Osteocyte (in vitro differentiated cells): Measurements from ENCODE around the gene IER5L. TPM values are rescaled to one million over a fixed set of nuclear protein-coding genes. Genes with fewer than 3 reads are reported as not detected.

Experiments used
- DNase-seq: peaks from one replicate; pipeline ENCODE4 v3.0.0; 2021; ENCODE audit warnings: mixed read lengths; ENCODE audit not compliant: unreplicated experiment; ENCODE audit errors: extremely low spot score
- H3K27ac Mint-ChIP-seq: one replicate; pipeline ENCODE4 v1.8.0; 2021; ENCODE audit warnings: mild to moderate bottlenecking, mixed read lengths; ENCODE audit not compliant: unreplicated experiment
- H3K27me3 Mint-ChIP-seq: one replicate; pipeline ENCODE4 v1.8.0; 2021; ENCODE audit warnings: mixed read lengths; ENCODE audit not compliant: unreplicated experiment
- H3K36me3 Mint-ChIP-seq: one replicate; pipeline ENCODE4 v1.8.0; 2021; ENCODE audit warnings: mixed read lengths; ENCODE audit not compliant: unreplicated experiment
- H3K4me1 Mint-ChIP-seq: one replicate; pipeline ENCODE4 v1.8.0; 2021; ENCODE audit warnings: mixed read lengths; ENCODE audit not compliant: unreplicated experiment
- H3K4me3 Mint-ChIP-seq: one replicate; pipeline ENCODE4 v1.8.0; 2021; ENCODE audit warnings: mild to moderate bottlenecking, moderate library complexity, mixed read lengths; ENCODE audit not compliant: unreplicated experiment
- H3K9me3 Mint-ChIP-seq: one replicate; pipeline ENCODE4 v1.8.0; 2021; ENCODE audit warnings: mixed read lengths; ENCODE audit not compliant: unreplicated experiment
- CTCF ChIP-seq: fragments of 200-600 bp; sonication (generic); IDR thresholded peaks from 2 replicates; pipeline ENCODE4 v1.5.0; 2021; ENCODE audit warnings: antibody characterized with exemption, mild to moderate bottlenecking, moderate library complexity
- long read RNA-seq: library from polyadenylated mRNA; unstranded; transcript quantifications from one replicate; pipeline ENCODE4 v2.0.0, GENCODE V29; 2021
- total RNA-seq: library from RNA; stranded (reverse); gene quantifications from 2 replicates; pipeline ENCODE4 v1.2.1, GENCODE V29; 2021

Gene IER5L
- total RNA-seq: 60.8 and 63.0 TPM in 2 replicates
- long read RNA-seq, partial matches to known transcripts: 0 of 3 reads
- long read RNA-seq, other reads (novel, unspliced or antisense): 0 of 3 reads

GRCh38 chr9:129177791-129178567 lies at the start of gene IER5L:
Gene IER5L, minus strand, starts transcription at chr9:129178261. Its CDS starts 209 bp downstream, at chr9:129178052.
- H3K36me3 Mint-ChIP-seq: peaks cover 1% of the 10 kb centered on the region
- peaks cover 17% of the 10 kb centered on the region for H3K4me1 Mint-ChIP-seq
- TF ChIP-seq CTCF: peak; percentile 10
- peak within 1 kb of the TSS; percentile 98 for H3K4me3 Mint-ChIP-seq
- H3K9me3 Mint-ChIP-seq: no peaks in the 10 kb centered on the region
- DNase-seq: peak; percentile 99
- no peaks in the 10 kb centered on the region for H3K27me3 Mint-ChIP-seq
- H3K27ac Mint-ChIP-seq: peak within 1 kb of the TSS; percentile 98

GRCh38 chr9:129227843-129228189 lies 49.8 kb upstream of the IER5L start:
- Mint-ChIP-seq H3K9me3 (no peaks in the 10 kb centered on the region), H3K36me3 (no peaks in the 10 kb centered on the region), H3K27me3 (no peaks in the 10 kb centered on the region), H3K27ac (no peak overlapping the region), H3K4me3 (no peak overlapping the region), H3K4me1 (peaks cover 31% of the 10 kb centered on the region)
- no peak for TF ChIP-seq CTCF
- DNase-seq: no peak

GRCh38 chr9:129225815-129226214 lies 47.8 kb upstream of the IER5L start:
- peak; percentile 95 for DNase-seq

GRCh38 chr9:129225490-129225778 lies 47.4 kb upstream of the IER5L start:
- no peaks in the 10 kb centered on the region for H3K9me3 Mint-ChIP-seq
- H3K4me1 Mint-ChIP-seq: peaks cover 39% of the 10 kb centered on the region
- peak overlapping the region; percentile 98 for H3K27ac Mint-ChIP-seq
- no peak for TF ChIP-seq CTCF
- no peak for DNase-seq
- no peak overlapping the region for H3K4me3 Mint-ChIP-seq
- no peaks in the 10 kb centered on the region for H3K36me3 Mint-ChIP-seq
- H3K27me3 Mint-ChIP-seq: no peaks in the 10 kb centered on the region

More at GRCh38 chr9:129225815-129226214, 47.8 kb upstream of the IER5L start:
- no peak for TF ChIP-seq CTCF
- H3K27me3 Mint-ChIP-seq: no peaks in the 10 kb centered on the region
- peak overlapping the region; percentile 26 for H3K4me3 Mint-ChIP-seq
- no peaks in the 10 kb centered on the region for H3K36me3 Mint-ChIP-seq
- H3K9me3 Mint-ChIP-seq: no peaks in the 10 kb centered on the region
- H3K27ac Mint-ChIP-seq: peak overlapping the region; percentile 98
- peaks cover 37% of the 10 kb centered on the region for H3K4me1 Mint-ChIP-seq

- no peaks in the 10 kb centered on the region for H3K36me3 Mint-ChIP-seq
- H3K9me3 Mint-ChIP-seq: no peaks in the 10 kb centered on the region
- H3K4me1 Mint-ChIP-seq: peaks cover 39% of the 10 kb centered on the region
- no peak overlapping the region for H3K4me3 Mint-ChIP-seq
- TF ChIP-seq CTCF: no peak
- H3K27me3 Mint-ChIP-seq: no peaks in the 10 kb centered on the region
- H3K27ac Mint-ChIP-seq: peak overlapping the region; percentile 98
- DNase-seq: no peak
Measured at GRCh38 chr9:129224618-129225489, 46.8 kb upstream of the IER5L start.
